Measurements from ENCODE around the gene RAB11FIP2. TPM values are rescaled to one million over a fixed set of nuclear protein-coding genes. Genes with fewer than 3 reads are reported as not detected.

The RAB11FIP2 gene
- total and polyA plus RNA-seq, 2 of the 8 experiments (the other 6 are each of a cell fraction or from before 2014, with no cell fraction given), result 3.1 to 12.7 TPM

- H2BK120ac ChIP-seq (replicated peaks; ENCODE audit: low read depth, low read length), result no peak overlapping the region
- TF ChIP-seq ZNF274 (IDR thresholded peaks at IDR 0.05; ENCODE audit: borderline replicate concordance, extremely low read depth, low read length) (no peak), RFX5 (IDR thresholded peaks at IDR 0.05; ENCODE audit: borderline replicate concordance, low read depth, low read length) (no peak), POLR2AphosphoS5 (IDR thresholded peaks at IDR 0.05; ENCODE audit: low read depth, low read length) (no peak)
- TF ChIP-seq, protein P1, sequence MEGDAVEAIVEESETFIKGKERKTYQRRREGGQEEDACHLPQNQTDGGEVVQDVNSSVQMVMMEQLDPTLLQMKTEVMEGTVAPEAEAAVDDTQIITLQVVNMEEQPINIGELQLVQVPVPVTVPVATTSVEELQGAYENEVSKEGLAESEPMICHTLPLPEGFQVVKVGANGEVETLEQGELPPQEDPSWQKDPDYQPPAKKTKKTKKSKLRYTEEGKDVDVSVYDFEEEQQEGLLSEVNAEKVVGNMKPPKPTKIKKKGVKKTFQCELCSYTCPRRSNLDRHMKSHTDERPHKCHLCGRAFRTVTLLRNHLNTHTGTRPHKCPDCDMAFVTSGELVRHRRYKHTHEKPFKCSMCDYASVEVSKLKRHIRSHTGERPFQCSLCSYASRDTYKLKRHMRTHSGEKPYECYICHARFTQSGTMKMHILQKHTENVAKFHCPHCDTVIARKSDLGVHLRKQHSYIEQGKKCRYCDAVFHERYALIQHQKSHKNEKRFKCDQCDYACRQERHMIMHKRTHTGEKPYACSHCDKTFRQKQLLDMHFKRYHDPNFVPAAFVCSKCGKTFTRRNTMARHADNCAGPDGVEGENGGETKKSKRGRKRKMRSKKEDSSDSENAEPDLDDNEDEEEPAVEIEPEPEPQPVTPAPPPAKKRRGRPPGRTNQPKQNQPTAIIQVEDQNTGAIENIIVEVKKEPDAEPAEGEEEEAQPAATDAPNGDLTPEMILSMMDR (IDR thresholded peaks at IDR 0.05; ENCODE audit: control extremely low read depth in 1 of 3, insufficient read depth in 1 of 3, low read depth in 1 of 3, low read length in 3 of 3), result no peak
- H2AK5ac ChIP-seq (ENCODE audit: low read depth, low read length), result no peak overlapping the region
- H2BK20ac ChIP-seq (ENCODE audit: low read length), result no peak overlapping the region
- no peak overlapping the region for H3K27ac ChIP-seq (ENCODE audit: low read depth, low read length)
- H3K4me3 ChIP-seq (ENCODE audit: extremely low read depth in 1 of 4, insufficient read depth in 2 of 4, low read depth in 3 of 4, low read length in 4 of 4), result no peak overlapping the region
- H2BK12ac ChIP-seq (ENCODE audit: low read depth, low read length), result no peak overlapping the region
- H4K5ac ChIP-seq (ENCODE audit: insufficient read length, low read depth, low read length), result no peak overlapping the region
- H3K14ac ChIP-seq (ENCODE audit: insufficient read length), result no peak overlapping the region
- H3K9ac ChIP-seq (replicated peaks in 1 of 4; ENCODE audit: extremely low read depth in 1 of 4, low read depth in 3 of 4, low read length in 3 of 4), result no peak overlapping the region; a peak in 1 of 7 replicates
- peaks cover 0 to 3% (median 0%) of the 10 kb centered on the region in 4 experiments; a peak in 1 of 8 replicates for H3K36me3 ChIP-seq (ENCODE audit: control insufficient read depth in 2 of 4, insufficient read depth in 4 of 4, low read length in 3 of 4)
- no peak overlapping the region for H4K8ac ChIP-seq (ENCODE audit: extremely low read depth, insufficient read depth, low read length)
- no peaks in the 10 kb centered on the region for H3K27me3 ChIP-seq (replicated peaks in 1 of 4; ENCODE audit: control insufficient read depth in 3 of 4, extremely low read depth in 1 of 4, insufficient read depth in 3 of 4, low read length in 3 of 4)
- no peaks in the 10 kb centered on the region for H3K79me2 ChIP-seq (ENCODE audit: control insufficient read depth in 1 of 2, insufficient read depth in 2 of 2, low read length in 2 of 2)
- H3K18ac ChIP-seq (ENCODE audit: extremely low read depth, low read length), result no peak overlapping the region
- H2AFZ ChIP-seq (ENCODE audit: low read length), result no peak overlapping the region
- 95% methylated on average over 4 of the region's 4 CpGs; no CpG with 5 or more reads in 1 of the 2 experiments for WGBS, 2 experiments (ENCODE audit: extremely low coverage in 1 of 2, insufficient coverage in 1 of 2, insufficient read length in 1 of 2, insufficient replicate concordance in 2 of 2, low coverage in 1 of 2, low lambda C conversion rate in 2 of 2, missing lambda C conversion rate in 1 of 2)
- FAIRE-seq, result no peak
- no peak overlapping the region for H2BK5ac ChIP-seq (ENCODE audit: low read depth, low read length)
- POLR2A ChIA-PET (ENCODE audit: partially characterized antibody), result no interaction called here
- H3K9me3 ChIP-seq (ENCODE audit: insufficient read depth in 2 of 2, low read depth in 1 of 2, low read length in 1 of 2), result no peaks in the 10 kb centered on the region
- H3K4me1 ChIP-seq (replicated peaks in 1 of 4; ENCODE audit: control insufficient read depth in 3 of 4, insufficient read depth in 4 of 4, low read length in 3 of 4), result peaks cover 0 to 8% (median 1%) of the 10 kb centered on the region in 4 experiments; a peak in 3 of 7 replicates
- H3K4me2 ChIP-seq (ENCODE audit: insufficient read depth in 1 of 2, low read depth in 2 of 2, low read length in 2 of 2), result no peak overlapping the region
- no peak overlapping the region for H4K91ac ChIP-seq (replicated peaks; ENCODE audit: insufficient read length, low read length)
- no peak overlapping the region for H2BK15ac ChIP-seq (ENCODE audit: low read length)
- peaks cover 0 to 2% of the 10 kb centered on the region in 2 experiments for H4K20me1 ChIP-seq (replicated peaks in 1 of 2; ENCODE audit: control insufficient read depth in 1 of 2, insufficient read depth in 2 of 2, low read length in 2 of 2)
- no peak overlapping the region for H3K23ac ChIP-seq (ENCODE audit: insufficient read length)
- H3K56ac ChIP-seq (replicated peaks; ENCODE audit: insufficient read length, low read depth, low read length), result no peak overlapping the region
- H3K23me2 ChIP-seq (ENCODE audit: low read depth, low read length), result no peaks in the 10 kb centered on the region
- no peaks in the 10 kb centered on the region; the same call in 1 of the 2 replicates for H3K79me1 ChIP-seq (ENCODE audit: low read depth, low read length)
- H3K4ac ChIP-seq (replicated peaks; ENCODE audit: insufficient read length, low read depth, low read length), result no peak overlapping the region
- no peak for DNase-seq (ENCODE audit: low read depth in 1 of 2, low spot score in 2 of 2)
- CTCF ChIA-PET (ENCODE audit: partially characterized antibody), result interaction anchor here (1.0 kb wide), 1 partner anchor 11 kb away, joined by 3 read pairs; no protein-coding TSS in a partner anchor
Measured at GRCh38 chr10:118032564-118032963, 14.2 kb downstream of the RAB11FIP2 start.
